SW480 (cell line): Measurements from ENCODE around the gene CFAP100.

Source experiments
- DNase-seq: peaks from one replicate; pipeline ENCODE4 v3.0.0-alpha.2; 2016; ENCODE audit warnings: low spot score

CFAP100 gene

DNA sequence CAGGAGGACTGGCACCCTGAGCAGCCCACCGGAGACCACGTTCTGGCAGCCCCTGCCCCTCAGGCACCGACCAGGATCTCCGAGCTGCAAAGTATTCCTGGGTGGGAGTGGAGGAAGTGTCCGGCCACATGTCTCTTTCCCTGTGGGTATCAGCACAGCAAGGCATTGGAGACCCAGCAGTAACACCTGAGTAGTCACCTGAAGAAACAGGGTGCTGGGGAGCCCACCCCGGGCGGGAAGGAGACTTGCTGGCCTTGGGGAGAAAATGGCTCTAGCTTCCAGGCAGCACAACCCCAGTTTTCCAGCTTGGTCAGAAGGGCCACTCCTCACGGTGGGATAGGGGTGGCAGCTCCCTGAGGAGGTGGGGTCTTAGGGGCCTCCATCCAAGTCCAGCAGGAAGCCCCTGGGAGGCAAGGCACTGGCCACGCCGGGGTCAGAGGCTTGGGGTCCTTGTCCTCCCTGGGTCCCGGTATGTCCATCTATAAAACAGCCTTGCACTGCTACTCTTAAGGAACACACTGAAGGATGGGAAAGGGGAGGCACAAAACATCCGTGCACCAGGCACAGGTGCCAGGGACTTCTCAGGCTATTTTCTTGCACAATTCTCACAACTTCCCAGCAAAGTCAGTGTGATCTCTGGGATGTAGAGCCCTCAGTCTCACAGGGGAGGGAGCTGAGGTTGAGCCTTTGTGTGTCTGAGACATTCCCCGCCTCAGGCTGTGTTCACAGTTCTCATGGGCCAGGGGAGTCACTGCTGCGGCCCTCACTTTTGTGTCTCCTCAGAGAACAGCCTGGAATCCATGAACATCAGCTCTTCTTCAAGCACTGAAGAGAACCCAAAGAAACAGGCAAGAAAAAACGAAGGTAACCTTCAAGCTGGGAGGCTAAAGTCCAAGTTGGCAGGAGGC lies 11.9 kb downstream of the CFAP100 start:
- DNase-seq = no peak

DNA sequence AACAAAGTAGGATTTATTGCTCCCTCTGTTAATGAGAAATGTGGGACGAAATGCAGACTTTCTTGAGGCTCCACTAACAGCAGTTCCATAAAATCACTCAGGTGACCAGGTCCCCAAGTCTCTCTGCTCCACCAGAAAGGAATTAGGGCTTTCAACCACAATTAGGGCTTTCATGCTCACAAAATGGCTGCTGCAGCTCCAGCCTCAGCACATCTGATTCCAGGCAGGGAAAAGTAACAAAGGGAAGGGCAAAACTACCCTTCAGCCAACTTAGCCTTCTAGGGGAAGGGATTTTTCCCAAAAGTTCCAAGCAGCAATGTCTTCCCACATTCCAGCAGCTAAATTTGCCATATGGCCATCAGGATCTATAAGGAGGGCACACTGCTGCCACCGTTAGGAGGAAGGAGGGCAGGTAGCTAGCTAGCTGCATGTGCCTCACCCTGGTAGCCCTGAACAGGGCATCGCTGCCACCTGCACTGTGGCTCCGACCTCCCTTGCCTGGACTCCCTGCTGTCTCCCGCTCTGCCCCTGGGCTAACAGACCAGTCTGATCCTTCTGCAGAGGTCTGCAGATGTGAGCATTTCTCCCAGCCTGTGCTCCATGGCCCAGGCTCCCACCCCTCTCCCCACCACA lies 12.8 kb downstream of the CFAP100 start:
- no peak for DNase-seq

DNA sequence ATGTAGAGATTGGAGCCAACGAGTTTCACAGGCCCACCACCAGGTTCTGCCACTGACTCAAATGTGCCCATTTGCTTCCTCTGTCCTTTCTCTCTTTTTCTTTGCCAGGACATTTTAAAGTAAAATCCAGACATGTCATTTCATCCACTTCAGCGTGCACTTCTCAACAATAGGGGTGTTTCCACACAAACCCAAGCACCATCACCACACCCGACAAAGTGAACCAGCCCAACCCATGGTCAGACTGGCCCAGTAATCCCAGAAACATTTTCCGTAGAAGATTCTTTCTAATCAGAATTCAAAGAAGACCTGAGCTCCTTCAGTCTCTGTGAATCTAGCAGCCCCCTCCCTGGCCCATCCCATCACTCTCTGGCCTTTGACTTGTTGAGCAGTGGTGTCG lies 13.4 kb downstream of the CFAP100 start:
- DNase-seq = no peak

DNA sequence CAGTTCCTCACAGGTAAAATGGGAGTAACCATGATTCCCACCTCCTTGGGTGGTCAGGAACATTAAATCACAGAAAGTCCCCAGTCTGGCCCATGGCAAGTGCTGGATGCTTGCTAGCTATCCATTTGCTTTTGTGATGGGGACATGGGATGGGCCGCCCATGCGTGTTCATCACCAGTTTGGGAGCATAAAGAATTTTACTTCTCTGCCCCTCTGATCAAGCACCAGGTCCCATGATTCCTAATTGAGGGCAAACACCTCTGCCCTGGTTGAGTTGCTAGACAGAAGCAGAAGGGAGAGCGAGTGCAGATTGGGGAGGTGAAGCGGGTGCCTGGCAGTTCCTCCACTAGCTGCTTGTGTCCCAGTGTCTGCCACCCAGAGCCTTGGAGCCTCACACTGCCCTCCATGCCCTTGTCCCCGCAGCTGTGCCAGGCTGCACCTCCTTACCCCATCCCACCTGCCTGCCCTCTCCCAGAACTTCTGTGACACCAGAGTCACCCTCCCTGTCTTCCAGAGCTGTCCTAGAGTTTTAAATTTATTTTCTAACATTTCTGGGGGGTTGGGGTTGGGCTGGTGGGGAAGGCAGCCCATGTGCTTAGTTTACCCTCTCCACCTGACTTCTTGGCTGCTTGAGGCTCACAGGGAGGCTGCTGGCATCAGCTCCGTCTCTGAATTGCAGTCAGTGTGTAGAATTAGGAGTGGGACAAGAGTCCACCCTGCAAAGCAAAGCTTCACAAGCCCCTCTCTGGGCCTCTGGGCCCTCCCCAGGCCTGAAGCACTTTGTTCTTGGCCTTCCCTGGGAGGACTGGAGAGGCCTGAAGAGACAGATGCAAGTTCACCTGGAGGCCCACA lies 18.4 kb downstream of the CFAP100 start:
- no peak for DNase-seq

- no peak for DNase-seq
Measured at GRCh38 chr3:126413693-126414080, 19.0 kb downstream of the CFAP100 start.

GRCh38 chr3:126414406-126414805 lies 19.7 kb downstream of the CFAP100 start:
- no peak for DNase-seq

DNA sequence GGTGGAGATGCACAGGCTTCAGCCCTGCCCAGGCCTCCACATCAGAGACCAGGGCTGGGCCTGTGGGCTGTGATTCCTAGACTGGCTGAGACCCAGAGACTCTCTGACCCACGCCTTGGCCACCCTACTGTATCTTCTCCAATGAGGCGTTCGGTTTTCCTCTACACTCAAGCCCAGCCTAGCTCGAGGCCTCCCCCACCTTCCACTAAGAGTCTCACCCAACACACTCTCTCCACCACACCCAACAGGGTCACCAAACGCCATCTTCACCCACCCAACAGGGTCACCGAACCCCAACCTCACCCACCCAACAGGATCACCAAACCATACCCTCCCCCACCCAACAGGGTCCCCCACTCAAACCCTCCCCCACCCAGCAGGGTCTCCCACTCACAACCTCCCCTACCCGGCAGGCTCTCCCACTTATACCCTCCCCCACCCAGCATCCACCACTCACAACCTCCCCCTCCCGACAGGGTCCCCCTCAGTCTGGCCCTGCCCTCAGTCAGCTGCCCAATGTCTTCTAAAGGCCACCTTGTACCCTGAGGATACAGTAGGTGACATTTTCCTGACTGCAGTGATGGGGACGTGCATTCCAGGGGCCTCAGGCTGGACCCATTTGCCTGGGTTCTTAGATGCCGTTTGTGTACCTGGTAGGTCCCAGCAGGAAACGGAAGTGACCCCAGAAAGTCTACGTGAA lies 20.4 kb downstream of the CFAP100 start:
- DNase-seq = no peak

DNA sequence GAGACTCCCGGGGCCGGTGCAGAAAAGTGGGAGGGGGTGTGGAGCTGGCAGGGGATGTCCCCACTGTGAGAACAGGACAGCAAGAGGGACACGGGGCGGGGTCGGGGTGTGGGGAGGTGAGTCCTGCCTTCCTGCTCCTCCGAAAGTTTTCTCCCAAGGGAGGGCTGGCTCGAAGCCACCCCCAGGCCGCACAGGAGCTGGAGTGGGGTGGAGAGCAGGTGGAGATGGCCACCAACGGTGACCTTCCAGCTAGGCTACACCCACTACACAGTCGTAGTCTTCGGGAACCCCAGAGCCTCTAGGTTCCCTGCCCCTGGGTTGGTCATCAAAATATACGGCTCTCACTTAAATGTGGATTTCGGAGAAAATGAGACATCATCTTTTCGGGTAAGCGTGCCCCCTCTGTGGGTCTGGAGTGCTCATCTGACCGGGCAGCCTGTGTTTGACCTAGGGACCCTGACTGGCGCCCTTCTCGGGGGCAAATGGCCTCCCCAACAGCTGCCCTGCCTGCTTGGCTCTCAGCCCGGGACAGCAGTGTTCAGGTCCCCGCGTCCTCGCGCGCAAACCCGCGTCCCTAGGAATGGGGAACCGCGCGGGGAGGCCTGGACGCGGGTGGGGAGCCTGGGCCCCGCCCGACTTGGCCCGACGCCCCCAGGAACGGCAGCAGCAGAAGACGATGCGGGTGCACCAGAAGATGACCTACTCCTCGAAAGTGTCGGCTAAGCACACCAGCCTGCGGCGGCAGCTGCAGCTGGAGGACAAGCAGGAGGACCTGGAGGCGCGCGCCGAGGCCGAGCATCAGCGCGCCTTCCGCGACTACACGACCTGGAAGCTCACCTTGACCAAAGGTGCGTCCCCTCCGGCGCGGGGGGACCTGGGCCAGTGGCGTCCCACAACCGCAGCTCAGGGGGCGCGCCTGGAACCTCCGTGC lies 21.2 kb downstream of the CFAP100 start:
- DNase-seq = no peak

DNA sequence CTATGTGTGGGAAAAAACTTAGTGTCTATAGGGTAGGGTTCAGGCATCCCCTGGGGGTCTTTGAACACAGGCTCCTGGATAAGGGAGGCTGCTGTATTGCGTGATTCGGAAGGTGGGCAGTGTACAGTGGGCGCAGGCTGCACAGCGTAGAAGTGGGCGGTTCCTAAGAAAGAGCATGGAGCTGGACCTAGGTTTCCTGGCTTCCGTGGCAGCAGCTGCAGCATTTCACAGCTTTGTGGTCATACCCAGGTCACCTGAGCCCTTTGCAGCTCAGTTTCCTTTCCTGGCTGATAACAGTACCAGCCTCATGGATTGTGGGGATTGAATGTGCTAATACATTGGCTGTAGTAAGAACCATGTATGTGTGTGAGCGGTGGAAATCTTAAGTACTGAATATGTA lies 22.2 kb downstream of the CFAP100 start:
- DNase-seq = no peak

DNA sequence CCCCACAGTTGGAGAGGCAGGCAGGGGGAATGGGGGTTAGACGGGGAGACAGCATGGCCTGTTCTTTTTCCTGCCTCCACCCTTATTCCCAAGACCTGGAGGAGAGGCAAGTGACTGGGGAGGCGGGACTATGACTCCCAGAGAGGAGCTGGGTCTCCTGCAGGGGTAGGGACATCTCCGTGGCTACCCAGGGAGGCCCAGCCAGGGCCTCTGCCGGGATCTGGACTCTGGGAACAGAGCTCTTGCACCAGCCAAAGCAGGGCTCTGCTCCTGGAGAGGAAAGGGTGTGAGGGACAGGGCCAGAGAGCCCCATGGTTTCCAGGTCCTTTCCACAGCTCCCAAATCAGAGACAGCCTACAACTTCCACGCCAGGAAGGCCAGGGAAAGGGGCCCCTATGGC lies 22.8 kb downstream of the CFAP100 start:
- DNase-seq = no peak

- no peak for DNase-seq
Measured at GRCh38 chr3:126417981-126418530, 23.3 kb downstream of the CFAP100 start.

DNA sequence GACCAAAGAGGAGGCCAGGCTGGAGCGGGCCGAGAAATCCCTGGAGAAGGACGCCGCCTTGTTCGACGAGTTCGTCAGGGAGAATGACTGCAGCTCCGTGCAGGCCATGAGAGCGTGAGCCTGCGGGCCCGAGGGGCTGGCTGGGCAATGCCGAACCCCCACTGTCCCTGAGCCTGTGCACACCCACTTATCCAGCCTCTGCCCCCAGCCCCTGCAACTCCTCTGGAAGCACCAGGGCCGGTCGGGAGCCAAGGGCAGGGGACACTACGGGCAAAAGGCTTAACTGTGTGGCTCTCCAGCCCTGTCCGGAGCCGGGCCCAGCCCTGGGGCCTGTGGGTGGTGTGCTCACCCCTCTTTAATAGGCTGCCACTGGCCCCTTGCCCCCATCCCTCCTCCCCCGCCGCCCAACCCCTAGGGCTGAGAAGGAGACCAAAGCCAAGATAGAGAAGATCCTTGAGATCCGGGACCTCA lies 24.0 kb downstream of the CFAP100 start:
- DNase-seq = no peak

DNA sequence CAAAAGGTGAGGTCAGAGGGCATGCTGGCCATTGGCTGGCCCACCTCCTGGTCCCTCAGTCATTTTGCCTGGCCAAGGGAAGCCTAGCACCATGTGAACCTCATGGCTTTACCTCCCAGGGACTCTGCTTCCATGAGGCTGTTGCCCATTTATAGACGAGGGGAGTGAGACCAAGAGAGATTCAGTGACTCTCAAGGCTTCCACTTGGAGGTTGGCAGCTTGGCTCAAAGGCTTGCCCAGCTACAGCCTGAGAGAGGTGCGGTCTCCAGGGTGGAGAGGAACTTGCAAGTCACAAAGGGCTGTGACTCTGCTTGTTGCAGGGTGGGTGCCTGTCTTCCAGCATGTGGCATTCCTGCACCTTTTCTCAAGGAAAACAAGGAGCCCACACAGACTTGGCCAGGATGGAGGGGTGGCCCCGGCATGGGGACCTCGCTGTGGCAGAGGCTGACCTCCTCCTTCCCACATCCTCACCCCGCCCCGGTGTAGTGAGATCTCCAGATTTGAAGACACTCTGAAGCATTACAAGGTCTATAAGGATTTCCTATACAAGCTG lies 24.5 kb downstream of the CFAP100 start:
- DNase-seq = no peak

DNA sequence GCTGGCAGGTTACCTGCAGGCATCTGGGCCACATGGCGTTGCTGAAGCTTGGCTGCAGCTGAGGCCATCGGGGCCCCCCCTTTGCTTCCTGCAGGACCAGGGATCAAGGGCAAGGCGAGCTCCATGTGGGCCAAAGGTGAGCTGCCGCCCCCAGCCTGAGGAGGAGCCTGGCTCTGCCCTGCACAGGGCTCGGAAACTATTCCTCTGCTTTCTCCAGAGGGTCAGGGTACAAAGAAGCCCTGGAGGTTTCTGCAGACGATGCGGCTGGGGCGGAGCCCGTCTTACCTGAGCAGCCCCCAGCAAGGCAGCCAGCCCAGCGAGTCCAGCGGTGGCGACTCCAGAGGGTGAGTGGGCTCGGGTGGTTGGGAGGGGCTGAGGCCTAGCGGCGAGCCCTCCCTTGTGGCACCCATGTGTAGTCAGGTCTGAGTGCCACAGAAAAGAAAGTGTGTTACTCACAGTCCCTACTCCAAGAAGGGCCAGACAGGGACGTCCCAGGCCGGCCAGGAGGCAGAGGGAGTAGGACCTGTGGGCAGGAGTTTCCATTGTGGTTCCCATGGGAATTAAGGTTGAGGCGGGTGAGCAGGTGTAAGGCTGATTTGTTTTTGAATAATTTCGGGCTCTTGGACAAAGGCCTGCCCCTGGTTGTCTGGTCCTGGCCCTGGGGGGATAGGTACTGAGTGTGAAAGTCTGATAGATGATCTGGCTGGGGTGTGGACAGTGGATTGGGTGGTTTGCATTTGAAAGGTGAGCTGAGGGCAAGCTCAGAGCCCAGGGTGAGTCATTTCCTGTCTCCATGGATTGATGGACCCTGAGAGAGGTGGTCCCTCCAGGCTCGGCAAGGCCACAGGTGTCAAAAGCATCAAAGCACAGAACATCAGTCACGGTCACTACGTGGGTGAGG lies 25.4 kb downstream of the CFAP100 start:
- DNase-seq = peak; percentile 33

DNA sequence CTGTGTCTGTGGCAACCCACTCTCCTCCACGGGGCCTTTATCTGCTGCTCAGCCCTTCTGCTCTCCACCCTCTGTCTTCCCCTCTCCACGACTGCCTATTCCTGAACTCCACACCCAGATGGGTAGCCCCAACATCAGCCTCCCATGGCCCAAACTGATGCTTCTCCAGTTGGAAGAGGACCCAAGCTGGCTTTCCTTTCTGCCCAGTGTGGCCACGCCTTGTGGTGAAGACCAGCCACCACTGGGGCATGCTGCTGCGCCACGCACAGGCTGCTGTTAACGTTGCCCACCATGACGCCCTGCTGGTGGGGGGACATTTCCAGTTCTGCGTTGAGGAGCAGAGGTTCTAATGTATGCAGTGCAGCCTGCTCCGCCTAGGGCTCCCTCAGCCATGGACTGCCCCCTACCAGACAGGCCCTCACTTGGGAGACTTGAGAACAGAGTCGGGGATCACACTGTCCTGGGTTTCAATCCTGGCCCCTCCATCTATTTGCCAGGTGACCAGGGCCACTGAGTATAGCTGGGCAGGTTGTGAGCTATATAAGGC lies 26.9 kb downstream of the CFAP100 start:
- no peak for DNase-seq

DNA sequence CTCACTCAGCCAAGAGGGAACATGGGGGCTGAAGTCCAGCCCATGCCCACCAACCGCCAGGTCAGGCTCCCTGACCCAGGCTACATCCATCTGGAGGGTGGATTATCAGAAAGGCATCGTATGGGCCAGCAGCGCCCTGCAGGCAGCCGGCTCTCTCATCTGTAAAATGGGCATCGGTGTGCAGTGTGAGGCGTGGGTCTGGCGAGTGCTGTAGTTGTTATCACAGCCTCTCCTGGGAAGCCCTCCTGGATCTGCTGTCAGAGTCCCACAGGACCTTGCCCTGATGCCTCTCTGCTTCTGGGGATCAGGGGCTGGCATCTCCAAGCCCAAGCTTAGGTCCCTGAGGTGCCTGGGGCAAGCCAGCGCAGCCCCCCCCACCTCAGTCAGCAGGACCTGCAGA lies 27.4 kb downstream of the CFAP100 start:
- no peak for DNase-seq

GRCh38 chr3:126422571-126423091 lies 27.9 kb downstream of the CFAP100 start:
- DNase-seq = no peak

DNA sequence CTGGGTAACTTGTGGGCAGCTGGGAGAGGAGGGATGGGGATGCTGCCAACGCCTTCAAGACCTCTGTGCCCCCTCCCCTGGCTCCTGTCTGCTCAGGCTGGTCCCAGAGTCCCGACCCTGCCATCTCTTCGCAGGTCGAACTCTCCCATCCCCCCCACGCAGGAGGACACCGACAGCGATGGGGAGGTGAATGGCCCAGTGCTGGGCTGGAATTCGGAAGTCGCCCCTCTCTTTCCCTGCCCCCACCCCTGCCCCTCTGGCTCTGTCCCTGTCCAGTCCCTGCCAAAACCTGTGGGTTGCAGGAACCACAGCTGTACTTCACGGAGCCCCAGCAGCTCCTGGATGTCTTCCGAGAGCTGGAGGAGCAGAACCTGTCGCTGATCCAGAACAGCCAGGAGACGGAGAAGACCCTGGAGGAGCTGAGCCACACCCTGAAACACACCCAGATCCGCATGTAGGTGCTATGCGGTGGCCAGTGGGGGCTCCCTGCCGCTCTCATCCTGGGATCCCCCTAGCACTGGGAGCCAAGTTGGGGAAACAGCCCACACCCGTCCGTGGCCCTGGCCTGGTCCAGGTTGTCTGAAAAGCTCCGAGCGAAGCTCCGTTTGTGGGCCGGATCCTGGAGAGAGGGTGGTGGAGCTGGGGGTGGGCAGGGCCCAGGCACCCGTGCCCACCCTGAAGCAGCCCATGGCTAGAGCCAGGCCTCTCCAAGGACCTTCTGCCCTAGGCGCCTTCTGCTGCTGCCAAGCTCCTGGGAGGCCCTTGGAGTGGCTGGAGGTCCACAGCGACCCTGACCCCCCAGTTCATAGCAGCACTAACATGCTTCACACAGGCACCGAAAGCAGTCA lies 28.7 kb downstream of the CFAP100 start:
- no peak for DNase-seq
